NT2/D1 (cell line): ENCODE measurements around the gene GRID2.

Source experiments
- SUZ12 ChIP-seq: IDR thresholded peaks from 2 replicates; pipeline ENCODE4 v1.6.1; 2011; ENCODE audit not compliant: insufficient read length, insufficient read depth; ENCODE audit errors: extremely low read depth
- YY1 ChIP-seq: IDR thresholded peaks from 2 replicates; pipeline ENCODE4 v1.6.1; 2011; ENCODE audit not compliant: insufficient read length, insufficient read depth
- ZNF274 ChIP-seq: IDR thresholded peaks from 2 replicates; pipeline ENCODE4 v1.6.1; 2011; ENCODE audit warnings: mild to moderate bottlenecking, low read depth, low read length

GRCh38 chr4:93289241-93289640 is 985.5 kb downstream of the GRID2 start:
- TF ChIP-seq YY1 (no peak), ZNF274 (no peak), SUZ12 (no peak)
